GM12891 (cell line): Measurements from ENCODE around the gene UNC119B.
A peak's percentile ranks its signal among the peaks of the same experiment; 100 is the strongest.

ENCODE experiments used
- DNase-seq: peaks from one replicate; pipeline ENCODE4 v3.0.0; 2011; ENCODE audit warnings: low spot score; ENCODE audit not compliant: insufficient read length
- FAIRE-seq: peaks from 2 replicates; lab custom pipeline; 2011; peaks lifted over from hg19 to GRCh38; lab: Jason Lieb, UNC
- PAX5 ChIP-seq: IDR thresholded peaks from 2 replicates; pipeline ENCODE4 v1.6.1; 2011; ENCODE audit warnings: low read length, moderate library complexity, mild to moderate bottlenecking; ENCODE audit not compliant: insufficient read depth, severe bottlenecking
- POLR2A ChIP-seq: IDR thresholded peaks from 2 replicates; pipeline ENCODE4 v1.6.1; 2011; ENCODE audit warnings: low read depth, low read length, control low read depth
- POLR2AphosphoS5 ChIP-seq: IDR thresholded peaks from 2 replicates; pipeline ENCODE4 v1.6.1; 2011; ENCODE audit warnings: low read depth, low read length, control low read depth
- POU2F2 ChIP-seq: IDR thresholded peaks from 2 replicates; pipeline ENCODE4 v1.6.1; 2011; ENCODE audit warnings: low read depth, mild to moderate bottlenecking, control low read depth, low read length, moderate library complexity
- SPI1 ChIP-seq: IDR thresholded peaks from 2 replicates; pipeline ENCODE4 v1.6.1; 2011; ENCODE audit warnings: low read depth, low read length, control low read depth
- TAF1 ChIP-seq: IDR thresholded peaks from 2 replicates; pipeline ENCODE4 v1.6.1; 2011; ENCODE audit warnings: low read depth, low read length, control low read depth

The UNC119B gene

GRCh38 chr12:120700886-120701285 lies 9.4 kb upstream of the UNC119B start:
- DNase-seq (no peak), FAIRE-seq (no peak)
- no peak for TF ChIP-seq PAX5
- TF ChIP-seq POLR2AphosphoS5 = no peak
- no peak for TF ChIP-seq POU2F2
- no peak for TF ChIP-seq SPI1
- no peak for TF ChIP-seq POLR2A
- no peak for TF ChIP-seq TAF1

GRCh38 chr12:120702637-120703036 lies 7.6 kb upstream of the UNC119B start:
- FAIRE-seq = no peak
- DNase-seq = no peak
- TF ChIP-seq POLR2AphosphoS5 (no peak), SPI1 (no peak), TAF1 (no peak), PAX5 (no peak), POLR2A (no peak), POU2F2 (no peak)

- DNase-seq (no peak), FAIRE-seq (no peak)
- no peak for TF ChIP-seq POU2F2
- no peak for TF ChIP-seq POLR2AphosphoS5
- no peak for TF ChIP-seq PAX5
- TF ChIP-seq POLR2A = no peak
- TF ChIP-seq SPI1 = no peak
- no peak for TF ChIP-seq TAF1
Measured at GRCh38 chr12:120703311-120703942, 6.8 kb upstream of the UNC119B start.

- DNase-seq (no peak), FAIRE-seq (no peak)
- TF ChIP-seq PAX5 (no peak), POU2F2 (no peak), SPI1 (no peak), POLR2AphosphoS5 (no peak), POLR2A (no peak), TAF1 (no peak)
Measured at GRCh38 chr12:120705618-120706017, 4.6 kb upstream of the UNC119B start.

- FAIRE-seq = no peak
- TF ChIP-seq POLR2A = no peak
- no peak for TF ChIP-seq POU2F2
- TF ChIP-seq TAF1 = no peak
- no peak for TF ChIP-seq POLR2AphosphoS5
- no peak for TF ChIP-seq SPI1
- no peak for TF ChIP-seq PAX5
- DNase-seq = no peak
Measured at GRCh38 chr12:120706029-120706428, 4.2 kb upstream of the UNC119B start.

- no peak for DNase-seq
- TF ChIP-seq POLR2AphosphoS5 (no peak), POLR2A (no peak), TAF1 (no peak), PAX5 (no peak), SPI1 (no peak), POU2F2 (no peak)
- no peak for FAIRE-seq
Measured at GRCh38 chr12:120708651-120709050, 1.6 kb upstream of the UNC119B start.

GRCh38 chr12:120710805-120711296 lies 593 bp downstream of the UNC119B start:
- peak; percentile 30 for DNase-seq
- TF ChIP-seq POU2F2 (no peak), POLR2A (no peak), TAF1 (no peak), POLR2AphosphoS5 (no peak), PAX5 (no peak), SPI1 (no peak)
- peak; percentile 38 for FAIRE-seq

- DNase-seq (no peak), FAIRE-seq (peak; percentile 5)
- TF ChIP-seq SPI1 (no peak), TAF1 (no peak), POLR2AphosphoS5 (no peak), POU2F2 (no peak), PAX5 (no peak), POLR2A (no peak)
Measured at GRCh38 chr12:120711411-120711810, 1.2 kb downstream of the UNC119B start.

GRCh38 chr12:120712610-120713009 lies 2.4 kb downstream of the UNC119B start:
- DNase-seq = no peak
- TF ChIP-seq POU2F2 (no peak), POLR2A (no peak), TAF1 (no peak), SPI1 (no peak), POLR2AphosphoS5 (no peak), PAX5 (no peak)
- FAIRE-seq = no peak

- FAIRE-seq (peak; percentile 86), DNase-seq (peak; percentile 50)
- TF ChIP-seq POLR2AphosphoS5 (no peak), PAX5 (no peak), POLR2A (no peak), TAF1 (no peak), SPI1 (no peak), POU2F2 (no peak)
Measured at GRCh38 chr12:120713861-120714482, 3.7 kb downstream of the UNC119B start.

GRCh38 chr12:120718055-120718454 lies 7.8 kb downstream of the UNC119B start:
- DNase-seq (no peak), FAIRE-seq (no peak)
- no peak for TF ChIP-seq SPI1
- no peak for TF ChIP-seq POLR2A
- no peak for TF ChIP-seq PAX5
- no peak for TF ChIP-seq POU2F2
- TF ChIP-seq POLR2AphosphoS5 = no peak
- TF ChIP-seq TAF1 = no peak
